ENCODE data around the gene ABHD2. TPM values are rescaled to one million over a fixed set of nuclear protein-coding genes. Genes with fewer than 3 reads are reported as not detected.
A peak's percentile ranks its signal among the peaks of the same experiment; 100 is the strongest.

The ABHD2 gene
- total RNA-seq, 4 donors from 2014 or later: 29.7 to 48.1 (median 35.9) TPM

GRCh38 chr15:89068325-89068784, 19.9 kb upstream of the ABHD2 start:
- Histone ChIP-seq H3K36me3 (peaks cover 0 to 12% (median 0%) of the 10 kb centered on the region in 3 donors), H3K27ac (no peak overlapping the region), H3K9me3 (peaks cover 0 to 29% (median 4%) of the 10 kb centered on the region in 4 donors), H3K4me3 (no peak overlapping the region), H3K27me3 (no peaks in the 10 kb centered on the region), H3K4me1 (peaks cover 0 to 5% (median 0%) of the 10 kb centered on the region in 4 donors)
- 15 to 22% methylated on average over 5 of the region's 5 CpGs for WGBS, 2 donors
- TF ChIP-seq, protein P1, sequence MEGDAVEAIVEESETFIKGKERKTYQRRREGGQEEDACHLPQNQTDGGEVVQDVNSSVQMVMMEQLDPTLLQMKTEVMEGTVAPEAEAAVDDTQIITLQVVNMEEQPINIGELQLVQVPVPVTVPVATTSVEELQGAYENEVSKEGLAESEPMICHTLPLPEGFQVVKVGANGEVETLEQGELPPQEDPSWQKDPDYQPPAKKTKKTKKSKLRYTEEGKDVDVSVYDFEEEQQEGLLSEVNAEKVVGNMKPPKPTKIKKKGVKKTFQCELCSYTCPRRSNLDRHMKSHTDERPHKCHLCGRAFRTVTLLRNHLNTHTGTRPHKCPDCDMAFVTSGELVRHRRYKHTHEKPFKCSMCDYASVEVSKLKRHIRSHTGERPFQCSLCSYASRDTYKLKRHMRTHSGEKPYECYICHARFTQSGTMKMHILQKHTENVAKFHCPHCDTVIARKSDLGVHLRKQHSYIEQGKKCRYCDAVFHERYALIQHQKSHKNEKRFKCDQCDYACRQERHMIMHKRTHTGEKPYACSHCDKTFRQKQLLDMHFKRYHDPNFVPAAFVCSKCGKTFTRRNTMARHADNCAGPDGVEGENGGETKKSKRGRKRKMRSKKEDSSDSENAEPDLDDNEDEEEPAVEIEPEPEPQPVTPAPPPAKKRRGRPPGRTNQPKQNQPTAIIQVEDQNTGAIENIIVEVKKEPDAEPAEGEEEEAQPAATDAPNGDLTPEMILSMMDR (IDR thresholded peaks at IDR 0.05): no peak
- no peak for TF ChIP-seq POLR2A (IDR thresholded peaks at IDR 0.05)
- no peak for TF ChIP-seq EP300 (IDR thresholded peaks at IDR 0.05)
- DNase-seq (ENCODE audit: low spot score in 2 of 2): peak in 1 of 2 donors; percentile 25

GRCh38 chr15:89070197-89071124, 17.8 kb upstream of the ABHD2 start:
- Histone ChIP-seq H3K4me3 (no peak overlapping the region), H3K9me3 (peaks cover 0 to 29% (median 4%) of the 10 kb centered on the region in 4 donors), H3K36me3 (peaks cover 0 to 12% (median 0%) of the 10 kb centered on the region in 3 donors), H3K27ac (peak overlapping the region in 1 of 4 donors; percentile 36), H3K27me3 (no peaks in the 10 kb centered on the region), H3K4me1 (peaks cover 0 to 5% (median 0%) of the 10 kb centered on the region in 4 donors)
- no peak for DNase-seq (ENCODE audit: low spot score in 2 of 2)
- 88 to 95% methylated on average over 7 of the region's 7 CpGs for WGBS, 2 donors
- TF ChIP-seq POLR2A (IDR thresholded peaks at IDR 0.05) (no peak), EP300 (IDR thresholded peaks at IDR 0.05) (no peak)
- TF ChIP-seq, protein P1 (IDR thresholded peaks at IDR 0.05): no peak

DNA sequence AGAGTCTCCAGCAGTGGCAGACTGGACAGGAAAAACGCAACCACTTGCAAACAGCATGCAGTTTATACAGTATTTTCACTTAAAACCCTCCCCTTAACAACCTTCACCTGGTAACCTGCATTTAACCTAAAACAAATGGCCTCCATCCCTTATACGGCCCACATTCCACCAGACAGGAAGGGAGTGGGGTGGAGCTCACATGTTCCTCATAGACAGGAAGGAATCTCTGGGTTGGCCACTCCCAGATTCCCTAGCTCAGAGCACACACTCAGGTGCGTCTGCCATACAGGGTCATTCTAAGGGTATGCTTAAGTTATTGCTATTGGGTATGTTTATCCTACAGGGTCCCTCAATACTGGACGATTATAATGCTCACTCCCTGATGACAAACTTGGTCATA, 16.8 kb upstream of the ABHD2 start:
- WGBS, 2 donors: 77 to 78% methylated on average over 4 of the region's 4 CpGs

GRCh38 chr15:89072277-89072869, 15.9 kb upstream of the ABHD2 start:
- TF ChIP-seq EP300 (IDR thresholded peaks at IDR 0.05) (no peak), POLR2A (IDR thresholded peaks at IDR 0.05) (no peak)
- TF ChIP-seq, protein P1 (IDR thresholded peaks at IDR 0.05): no peak
- Histone ChIP-seq H3K36me3 (peaks cover 0 to under 1% (median 0%) of the 10 kb centered on the region in 3 donors), H3K27me3 (no peaks in the 10 kb centered on the region), H3K9me3 (peaks cover 0 to 11% (median under 1%) of the 10 kb centered on the region in 4 donors), H3K4me3 (no peak overlapping the region), H3K4me1 (peaks cover 0 to 5% (median 0%) of the 10 kb centered on the region in 4 donors), H3K27ac (no peak overlapping the region)
- DNase-seq (ENCODE audit: low spot score in 2 of 2): no peak
- WGBS, 2 donors: 77 to 88% methylated on average over 3 of the region's 3 CpGs

More for the DNA sequence above, 16.8 kb upstream of the ABHD2 start:
- TF ChIP-seq EP300 (IDR thresholded peaks at IDR 0.05) (no peak), POLR2A (IDR thresholded peaks at IDR 0.05) (no peak)
- TF ChIP-seq, protein P1 (IDR thresholded peaks at IDR 0.05): no peak
- Histone ChIP-seq H3K9me3 (peaks cover 0 to 20% (median 4%) of the 10 kb centered on the region in 4 donors), H3K4me3 (no peak overlapping the region), H3K27ac (no peak overlapping the region), H3K36me3 (peaks cover 0 to 10% (median 0%) of the 10 kb centered on the region in 3 donors), H3K27me3 (no peaks in the 10 kb centered on the region), H3K4me1 (peaks cover 0 to 5% (median 0%) of the 10 kb centered on the region in 4 donors)
- no peak for DNase-seq (ENCODE audit: low spot score in 2 of 2)

All from tibial nerve (tissue), 4 donors.